GM18507 (cell line): Measurements from ENCODE around the gene MAML3.

Source experiments
- DNase-seq: peaks from one replicate; pipeline ENCODE4 v3.0.0; 2011; ENCODE audit warnings: low read depth; ENCODE audit not compliant: insufficient read length; ENCODE audit errors: extremely low spot score
- FAIRE-seq: peaks from 2 replicates; lab custom pipeline; 2011; peaks lifted over from hg19 to GRCh38; lab: Jason Lieb, UNC

MAML3 gene

DNA sequence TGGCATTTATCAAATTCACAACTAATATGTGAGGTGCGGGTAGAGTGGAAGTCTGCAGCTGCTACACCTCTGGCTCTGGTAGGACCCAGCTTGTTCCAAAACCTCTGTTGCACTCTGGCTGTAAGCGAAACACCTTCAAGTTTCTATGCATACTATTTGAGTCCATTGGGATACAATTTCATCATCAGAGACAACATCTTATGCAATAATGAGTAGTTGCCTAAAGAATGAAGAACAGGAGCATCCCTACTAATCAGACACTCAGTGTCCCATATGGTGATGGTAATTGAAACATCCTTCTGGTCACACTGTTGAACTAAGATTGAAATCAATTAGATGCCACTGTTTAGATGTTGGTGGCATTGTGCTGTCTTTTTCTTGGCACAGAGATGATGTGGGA lies 309.9 kb downstream of the MAML3 start:
- DNase-seq (no peak), FAIRE-seq (no peak)

DNA sequence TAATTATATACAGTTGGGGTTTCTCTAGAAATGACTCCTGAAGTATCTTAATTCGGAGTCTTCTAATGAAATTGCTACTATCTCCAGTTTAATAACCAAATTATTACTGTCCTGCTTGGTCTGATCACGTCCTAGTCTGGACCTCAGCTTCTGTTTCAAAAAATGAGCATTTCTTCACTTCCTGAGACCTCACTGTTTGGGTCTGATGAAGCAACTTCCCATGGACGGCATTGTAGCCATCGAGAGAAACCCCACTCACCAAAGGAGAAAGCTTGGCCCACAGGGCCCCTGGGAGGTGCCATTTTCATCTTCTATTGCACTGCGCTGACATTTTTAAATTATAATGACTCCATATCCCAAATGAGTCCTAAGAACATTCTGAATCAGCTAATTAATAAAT lies 310.3 kb downstream of the MAML3 start:
- FAIRE-seq: no peak
- no peak for DNase-seq

DNA sequence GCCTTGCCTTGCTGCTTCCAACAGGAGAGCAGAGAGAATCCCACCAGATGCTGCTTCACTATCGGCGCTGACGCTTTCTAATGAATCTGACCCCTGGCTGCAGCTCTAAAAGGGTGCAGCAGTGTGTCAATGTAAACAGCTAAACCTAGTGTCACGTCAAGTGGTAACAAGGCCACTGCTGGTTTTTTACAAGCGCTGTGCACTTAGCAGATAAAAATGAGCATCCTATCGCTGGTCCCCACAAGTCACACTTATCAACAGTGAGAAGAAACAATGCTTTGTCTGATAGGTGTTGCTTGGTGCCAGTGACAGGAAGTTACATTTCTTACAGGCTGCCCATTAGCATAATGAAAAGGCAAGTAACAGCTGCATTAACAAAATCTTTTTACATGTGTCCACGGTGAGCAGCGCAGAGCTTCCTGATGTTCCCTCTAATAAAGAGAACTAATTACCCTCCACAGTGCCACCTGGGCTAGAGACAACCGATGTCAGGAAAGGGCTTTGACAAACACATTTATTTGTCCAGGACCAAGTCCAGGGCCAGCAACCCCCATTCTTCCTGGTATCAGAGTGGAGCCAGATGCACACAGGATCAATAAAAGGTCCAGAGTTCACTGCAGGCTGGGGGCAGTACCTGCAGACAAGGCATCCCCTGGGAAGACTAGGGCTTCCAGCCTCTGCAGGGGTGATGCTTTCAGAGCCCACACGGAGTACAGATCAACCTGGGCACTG lies 312.4 kb downstream of the MAML3 start:
- no peak for FAIRE-seq
- no peak for DNase-seq

DNA sequence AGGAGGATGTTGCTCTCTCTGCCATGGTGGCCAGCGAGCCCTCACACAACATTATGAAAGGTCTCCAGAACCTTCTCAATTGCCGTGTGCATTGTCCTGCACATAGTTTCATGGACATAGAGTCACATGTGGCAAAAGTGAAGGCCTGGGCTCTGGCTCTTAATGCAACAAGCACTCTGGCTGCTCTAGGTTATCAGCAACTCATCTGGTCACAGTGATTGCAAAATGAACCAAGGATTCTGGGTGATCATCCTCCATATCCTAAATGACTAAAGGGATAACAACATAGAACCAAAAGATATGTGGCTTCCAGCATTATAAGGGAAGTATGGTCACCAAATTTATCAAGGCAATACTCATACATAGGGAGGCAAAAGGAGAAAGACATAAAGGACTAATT lies 313.2 kb downstream of the MAML3 start:
- no peak for FAIRE-seq
- DNase-seq: no peak

DNA sequence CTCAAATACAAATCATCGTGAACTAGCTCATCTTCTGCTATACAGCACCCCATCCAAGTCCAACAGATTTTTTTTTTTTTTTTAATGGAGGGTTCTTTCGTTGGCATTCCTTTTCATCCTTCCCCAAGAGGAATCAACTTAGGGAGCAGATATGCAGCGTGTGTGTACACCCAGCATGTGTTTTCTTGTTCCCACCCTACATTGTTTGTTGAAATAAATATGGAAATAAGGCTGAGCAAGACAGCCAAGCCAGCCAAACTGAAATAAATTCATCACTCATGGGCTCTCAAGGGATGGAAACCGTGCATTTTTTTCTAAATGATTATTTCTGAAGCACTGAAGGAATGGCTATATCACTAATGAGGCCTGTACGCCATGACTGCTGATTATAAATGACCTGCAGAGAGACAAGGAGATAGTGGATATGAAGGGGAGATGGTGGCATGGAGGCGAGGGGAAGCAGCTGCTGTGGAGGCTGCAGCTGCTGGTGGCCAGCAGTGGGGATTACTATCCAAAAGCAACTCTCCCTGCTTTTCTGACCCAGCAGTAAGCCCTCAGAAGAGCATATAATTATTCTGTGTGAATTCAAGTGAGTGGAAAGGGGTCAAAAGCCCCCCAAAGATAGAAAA lies 314.5 kb downstream of the MAML3 start:
- FAIRE-seq (no peak), DNase-seq (no peak)

DNA sequence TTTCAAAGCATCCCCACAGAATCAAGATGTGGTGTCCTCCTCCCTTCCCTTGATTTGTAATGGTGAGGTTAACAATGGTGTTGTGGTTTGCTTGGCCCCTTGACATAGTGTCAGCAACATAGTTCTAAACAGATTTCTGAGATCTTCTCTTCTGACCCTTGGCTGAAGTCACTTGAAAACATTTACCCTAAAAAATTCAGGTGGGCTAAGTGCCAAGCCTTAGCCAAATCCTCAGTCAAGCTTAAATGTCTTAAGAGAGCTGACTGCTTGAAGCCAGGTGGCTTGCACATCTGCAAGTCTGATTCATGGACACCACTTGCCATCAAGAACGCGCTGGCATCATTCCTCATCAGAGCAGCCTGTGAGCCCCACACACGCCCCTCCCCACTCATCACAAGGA lies 315.2 kb downstream of the MAML3 start:
- FAIRE-seq (no peak), DNase-seq (no peak)

DNA sequence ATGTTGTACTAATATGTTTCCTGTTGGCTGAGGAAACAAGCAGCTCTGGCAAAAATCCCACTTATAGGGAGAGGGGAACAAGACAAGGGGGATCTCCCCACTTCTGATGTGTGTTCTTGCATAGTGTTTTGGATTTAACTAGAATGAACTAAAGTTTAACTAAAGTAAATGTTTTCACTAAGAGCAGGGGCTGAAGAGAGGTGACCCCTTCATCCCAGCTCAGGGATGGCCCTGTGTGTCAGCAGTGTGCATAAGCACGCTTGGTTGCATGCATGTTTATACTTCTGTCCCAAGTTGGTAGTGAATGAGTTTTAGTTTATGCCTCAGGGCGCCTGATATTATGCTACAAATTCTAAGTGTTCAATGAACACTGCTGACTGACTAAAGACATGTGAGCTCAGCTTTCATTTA lies 319.0 kb downstream of the MAML3 start:
- DNase-seq: no peak
- no peak for FAIRE-seq

DNA sequence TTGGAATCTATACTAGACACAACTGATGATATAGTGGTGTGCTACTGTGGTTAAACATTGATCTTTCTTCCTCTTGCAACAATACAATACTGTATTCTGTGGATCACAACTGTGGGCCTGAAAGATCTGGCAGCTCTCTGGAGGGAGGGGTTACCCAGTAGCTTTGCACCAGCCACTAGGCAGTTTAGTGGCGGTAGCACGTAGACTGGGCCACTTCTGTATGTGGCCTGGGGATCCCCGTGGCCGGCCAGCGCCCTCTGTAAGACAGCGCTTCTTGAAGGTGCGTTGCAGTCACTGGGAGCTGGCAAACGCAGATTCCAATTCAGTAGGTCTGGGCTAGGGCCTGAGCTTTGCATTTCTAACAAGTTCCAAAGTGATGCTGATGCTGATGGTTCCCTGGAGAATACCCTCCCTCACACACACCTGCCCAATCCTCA lies 319.7 kb downstream of the MAML3 start:
- DNase-seq (no peak), FAIRE-seq (no peak)

DNA sequence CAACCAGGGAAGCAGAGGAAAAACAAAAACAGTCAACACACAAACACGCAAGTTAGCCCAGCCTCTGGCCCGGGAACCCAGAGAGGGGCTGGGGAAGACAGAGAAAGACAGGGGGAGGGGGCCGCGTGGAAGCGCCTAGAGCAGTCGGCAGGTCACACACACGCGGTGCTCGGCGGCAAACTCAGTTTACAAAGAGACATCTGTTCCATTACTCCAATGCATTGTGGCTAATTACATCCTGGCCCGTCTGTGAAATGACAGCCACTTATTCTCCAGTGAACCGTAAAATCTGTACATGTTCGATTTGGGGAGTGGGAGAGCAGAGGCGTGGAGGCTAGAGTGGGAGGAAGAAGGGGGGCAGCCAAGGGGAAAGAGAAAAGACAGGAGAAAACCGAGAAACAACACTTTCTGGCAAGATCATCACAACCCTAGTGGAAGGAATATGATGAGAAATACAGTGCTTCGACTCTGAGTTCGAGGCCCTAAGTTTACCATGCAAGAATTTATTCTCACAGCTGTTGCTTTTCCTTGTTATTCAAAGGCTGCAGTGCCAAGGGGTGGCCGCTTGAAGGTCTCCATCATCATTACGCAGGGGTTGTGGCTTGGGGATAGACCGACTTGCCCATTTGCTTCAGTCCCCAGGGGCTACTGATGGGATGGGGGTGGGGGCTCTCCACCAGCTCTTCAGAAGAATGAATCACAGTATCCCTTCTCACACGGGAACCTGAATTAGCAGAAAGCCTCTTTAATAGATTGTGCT lies 320.7 kb downstream of the MAML3 start:
- DNase-seq (no peak), FAIRE-seq (no peak)

DNA sequence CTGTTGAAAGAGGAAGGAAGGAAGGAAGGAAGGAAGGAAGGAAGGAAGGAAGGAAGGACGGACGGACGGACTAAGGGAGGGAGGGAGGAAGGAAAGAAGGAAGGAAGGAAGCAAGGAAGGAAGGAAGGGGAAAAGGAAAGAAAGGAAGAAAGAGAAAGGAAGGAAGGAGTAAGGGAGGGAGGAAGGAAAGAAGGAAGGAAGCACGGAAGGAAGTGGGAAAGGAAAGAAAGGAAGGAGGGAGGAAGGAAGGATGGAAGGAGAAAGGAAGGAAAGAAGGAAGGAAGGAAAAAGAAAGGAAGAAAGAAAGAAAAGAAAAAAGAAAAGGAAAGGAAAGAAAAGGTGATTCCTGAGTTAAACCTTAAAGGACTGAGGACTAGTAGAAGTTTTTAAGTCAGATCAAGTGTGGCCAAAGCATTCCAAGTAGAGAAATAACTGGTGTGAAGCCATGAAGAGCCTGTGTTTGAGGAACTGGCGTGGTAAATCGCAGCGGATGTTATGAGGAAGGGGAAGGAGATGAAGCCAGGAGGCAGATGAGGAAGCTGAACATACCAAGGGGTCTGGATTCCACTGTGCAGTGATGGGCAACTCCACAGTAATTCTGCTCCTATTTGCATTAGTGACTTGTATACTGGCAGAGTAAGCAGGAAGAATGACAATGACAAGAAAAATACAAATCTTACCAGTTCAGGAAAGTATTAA lies 324.9 kb downstream of the MAML3 start:
- DNase-seq (no peak), FAIRE-seq (no peak)

DNA sequence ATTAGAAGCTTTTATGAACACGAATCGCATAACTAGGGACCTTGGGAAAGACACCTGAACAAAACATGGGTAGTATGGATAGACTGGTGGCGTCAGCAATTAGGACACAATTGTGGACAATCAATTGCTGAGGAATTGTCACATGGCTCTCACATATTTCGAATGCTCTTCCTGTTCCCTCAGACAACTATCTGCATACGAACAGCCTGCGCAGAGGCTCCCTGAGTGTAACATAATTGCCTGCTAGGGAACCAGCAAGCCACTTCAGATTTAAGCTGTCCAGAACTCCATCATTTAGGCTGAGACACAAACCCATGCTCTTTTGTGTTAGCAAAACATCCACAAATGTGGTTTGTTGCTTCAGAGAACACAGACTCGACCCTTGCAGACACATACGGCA lies 327.6 kb downstream of the MAML3 start:
- DNase-seq (no peak), FAIRE-seq (no peak)

DNA sequence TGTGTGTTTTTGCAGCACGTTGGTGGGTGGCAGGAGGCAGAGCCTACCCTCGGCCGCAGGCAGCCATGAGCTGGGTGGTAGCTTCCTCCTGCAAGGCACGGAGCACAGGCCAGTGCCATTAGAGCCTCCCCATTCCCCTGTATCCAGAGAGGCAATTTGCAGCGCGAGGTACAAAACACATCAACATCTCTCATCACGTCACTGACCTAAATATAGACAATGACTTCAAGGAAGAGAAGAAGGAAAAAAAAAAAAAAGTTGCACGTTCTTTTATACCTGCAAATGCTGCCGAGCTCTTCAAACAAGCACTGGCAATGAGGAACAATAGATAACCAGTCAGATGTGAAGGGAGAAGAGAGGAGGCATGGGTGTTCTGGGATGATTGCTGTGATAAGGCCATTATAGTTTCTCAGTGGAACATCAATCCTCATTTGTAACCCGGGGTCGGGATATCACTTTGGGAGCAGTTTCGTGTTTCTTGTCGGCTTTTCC lies 328.4 kb downstream of the MAML3 start:
- DNase-seq (no peak), FAIRE-seq (no peak)

DNA sequence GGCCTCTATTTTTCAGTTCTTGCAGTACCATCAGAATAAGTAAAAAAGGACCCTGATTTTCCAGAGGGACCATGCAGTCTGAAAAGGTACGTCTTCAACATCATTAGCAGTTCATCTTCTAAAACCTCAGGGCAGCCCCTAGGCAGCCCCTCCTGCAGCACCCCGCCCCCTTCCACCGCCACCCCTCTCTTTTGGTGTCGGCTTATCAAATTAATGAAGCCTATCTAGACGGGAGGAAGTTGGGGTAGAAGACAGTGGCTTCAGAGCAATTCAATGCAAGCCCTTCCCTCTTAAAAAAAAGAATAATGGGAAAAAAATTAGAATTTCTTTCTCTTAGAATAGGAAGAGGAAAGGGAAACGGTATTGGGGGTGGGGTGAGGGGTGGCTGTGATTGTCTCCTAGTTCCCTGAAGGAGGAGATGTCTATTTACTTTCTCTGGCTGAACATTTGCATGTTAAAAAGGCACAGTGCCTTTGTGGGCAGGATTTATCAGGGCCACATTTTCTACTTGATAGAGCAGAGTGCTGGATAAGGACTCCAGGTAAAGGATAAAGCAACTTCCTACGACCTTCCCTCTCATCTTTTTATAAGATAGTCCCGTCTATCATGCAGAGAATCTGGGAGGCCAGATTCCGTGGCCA lies 329.0 kb downstream of the MAML3 start:
- DNase-seq: no peak
- FAIRE-seq: no peak

DNA sequence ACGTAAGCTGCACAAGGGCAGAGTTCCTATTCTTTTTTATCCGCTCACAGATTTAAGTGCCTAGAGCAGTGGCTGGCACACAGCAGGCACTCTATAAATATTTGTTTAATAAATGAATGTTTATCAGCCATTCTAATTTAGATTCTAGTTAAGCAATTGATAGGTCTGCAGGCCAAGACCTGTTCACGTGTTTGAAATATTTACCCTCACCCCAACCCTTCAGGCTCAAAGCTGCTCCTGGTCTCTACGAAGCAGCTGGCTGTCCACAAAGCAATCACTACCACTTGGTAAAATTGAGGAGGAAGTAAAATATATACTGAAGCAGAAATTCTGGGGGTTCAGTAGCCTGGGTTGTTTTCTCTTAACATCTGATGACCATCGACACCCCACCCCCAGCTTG lies 330.2 kb downstream of the MAML3 start:
- no peak for DNase-seq
- no peak for FAIRE-seq

DNA sequence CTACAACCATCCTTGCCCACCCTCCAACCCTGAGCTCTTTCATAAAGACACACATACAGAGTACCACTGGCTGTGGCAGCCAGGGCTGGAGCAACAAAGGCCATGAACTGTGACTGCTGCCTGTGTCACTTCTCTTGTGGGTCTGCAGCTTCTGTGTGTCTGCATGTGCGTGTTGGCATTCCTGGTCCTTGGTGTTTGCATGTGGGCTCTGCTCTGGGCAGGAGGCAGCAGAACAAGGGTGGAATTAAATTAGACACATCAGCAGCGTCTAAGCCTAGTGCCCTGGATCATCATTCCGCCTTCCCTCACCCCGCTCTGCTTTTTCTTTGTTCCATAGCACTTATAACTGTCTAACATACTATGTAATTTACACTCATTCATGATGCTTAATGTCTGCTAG lies 330.6 kb downstream of the MAML3 start:
- FAIRE-seq: no peak
- DNase-seq: no peak

DNA sequence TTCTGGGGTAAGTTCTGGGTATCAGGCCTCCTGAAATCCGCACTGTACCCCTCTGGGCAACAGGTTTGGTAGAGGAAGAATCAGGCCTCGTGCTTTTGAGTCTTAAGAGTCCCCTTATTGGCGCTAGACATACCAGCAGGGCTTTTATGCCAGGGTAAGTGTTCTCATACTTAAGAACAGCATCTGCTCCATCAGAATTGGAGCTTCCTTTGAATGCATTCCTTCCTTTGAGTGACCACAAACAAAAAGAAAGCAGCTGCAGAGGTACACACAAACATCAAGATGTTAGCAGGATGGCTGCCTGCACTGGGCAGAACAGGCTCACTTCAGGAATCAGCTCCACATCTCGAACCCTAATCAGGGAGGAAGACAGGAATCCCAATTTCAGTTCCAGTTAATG lies 331.6 kb downstream of the MAML3 start:
- DNase-seq: no peak
- no peak for FAIRE-seq

DNA sequence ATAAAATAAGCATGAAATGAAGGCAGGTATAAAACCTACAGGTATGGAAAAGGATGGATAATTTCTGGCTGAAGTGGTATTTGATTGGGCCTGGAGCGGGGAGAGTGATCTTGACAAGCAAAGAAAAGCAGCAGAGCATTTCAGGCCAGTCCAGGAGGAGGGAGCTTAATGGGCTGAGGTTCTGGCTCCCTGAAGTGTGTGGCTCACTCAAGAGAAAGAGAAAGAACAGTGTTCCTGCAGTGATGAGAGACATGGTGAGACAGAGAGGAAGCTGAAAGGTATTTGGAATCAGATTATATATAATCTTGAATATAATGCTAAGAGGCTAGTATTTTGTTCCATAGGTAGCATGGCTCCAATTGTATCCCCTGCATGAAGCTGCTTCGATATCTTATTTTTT lies 334.9 kb downstream of the MAML3 start:
- FAIRE-seq (no peak), DNase-seq (no peak)

DNA sequence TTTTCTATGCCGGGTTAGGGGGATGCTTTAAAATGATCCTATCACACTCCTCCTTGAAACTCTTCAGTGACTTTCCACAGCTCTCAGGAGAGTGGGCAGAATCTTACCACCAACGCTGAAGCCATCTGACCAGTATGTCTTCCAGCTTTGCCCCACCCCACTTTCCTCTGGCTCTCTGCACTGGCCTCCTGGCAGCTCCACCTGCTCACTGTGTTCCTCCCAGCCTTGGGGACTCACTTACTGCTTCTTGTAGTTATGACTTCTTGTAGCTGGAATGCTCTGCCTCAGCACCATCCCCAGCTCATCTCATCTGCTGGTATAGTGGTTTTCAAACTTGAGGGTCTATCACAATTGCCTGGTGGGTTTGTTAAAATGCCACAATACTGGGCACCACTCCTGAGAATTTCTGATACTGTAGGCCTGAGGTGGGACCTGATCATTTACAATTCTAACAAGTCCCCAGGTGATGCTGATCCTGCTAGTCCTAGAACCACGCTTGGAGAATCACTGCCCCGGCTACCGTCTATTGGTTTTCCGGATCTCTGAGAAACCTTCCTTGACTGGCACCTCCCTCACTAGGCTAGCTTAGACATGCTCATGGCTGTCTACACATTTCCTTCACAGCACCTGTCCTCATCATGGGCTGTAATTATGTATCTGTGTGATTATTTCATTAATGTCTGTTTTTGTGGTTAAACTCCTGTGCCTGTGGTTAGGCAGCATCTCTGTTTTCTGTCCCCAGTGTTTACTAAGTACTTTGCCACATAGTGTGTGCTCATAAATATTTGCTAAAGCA lies 336.1 kb downstream of the MAML3 start:
- no peak for DNase-seq

DNA sequence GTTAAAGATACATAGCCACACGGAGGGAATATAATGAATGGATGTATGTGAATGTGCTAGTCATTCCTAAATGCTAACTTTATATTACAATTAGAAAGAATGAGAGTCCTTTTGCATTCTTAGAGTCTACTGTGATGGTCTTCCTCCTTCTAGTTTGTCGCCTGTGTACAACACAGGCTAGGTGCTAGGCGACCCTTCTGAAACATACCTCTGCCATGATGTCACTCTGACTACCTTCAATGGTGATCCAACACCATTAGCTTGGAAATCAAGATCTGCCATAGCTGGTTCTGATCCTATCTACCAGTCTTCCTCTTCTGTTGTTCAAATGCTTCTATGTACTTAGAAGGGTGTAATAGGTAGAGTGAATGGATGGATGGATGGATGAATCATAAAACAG lies 337.1 kb downstream of the MAML3 start:
- no peak for FAIRE-seq
- DNase-seq: no peak

More for the DNA sequence above, 336.1 kb downstream of the MAML3 start:
- no peak for FAIRE-seq
